ENCODE data around the gene DARS1. TPM values are rescaled to one million over a fixed set of nuclear protein-coding genes. Genes with fewer than 3 reads are reported as not detected.
"Not testable (repeated sequence)": the region's sequence is repeated elsewhere in the genome, so short reads cannot be mapped to it uniquely, and the experiment has no call there.

The DARS1 gene
- total RNA-seq, 1 donor from 2014 or later: 62.8 TPM

DNA sequence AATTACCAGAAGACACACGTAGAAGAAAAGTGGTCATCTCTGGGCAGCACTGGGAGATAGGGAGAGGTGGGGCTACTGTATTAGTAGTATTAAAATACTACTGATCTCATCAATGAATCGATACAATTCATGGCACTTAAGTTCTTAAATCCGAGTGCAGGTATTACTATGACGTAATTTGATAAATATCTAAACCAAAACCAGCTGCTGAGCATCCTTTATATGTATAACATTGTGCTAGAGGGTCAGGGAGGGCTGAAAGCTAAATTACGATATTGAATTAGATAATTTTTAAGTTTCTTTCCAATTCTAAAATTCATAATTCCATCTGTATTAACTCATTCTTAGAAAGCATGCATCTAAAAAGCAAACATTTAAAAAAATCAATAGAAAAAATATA, 25.3 kb downstream of the DARS1 start:
- no peak for ATAC-seq (ENCODE audit: poor library complexity)
- intact Hi-C loops (cut with DNase I): no loop called here
- no peak for DNase-seq

DNA sequence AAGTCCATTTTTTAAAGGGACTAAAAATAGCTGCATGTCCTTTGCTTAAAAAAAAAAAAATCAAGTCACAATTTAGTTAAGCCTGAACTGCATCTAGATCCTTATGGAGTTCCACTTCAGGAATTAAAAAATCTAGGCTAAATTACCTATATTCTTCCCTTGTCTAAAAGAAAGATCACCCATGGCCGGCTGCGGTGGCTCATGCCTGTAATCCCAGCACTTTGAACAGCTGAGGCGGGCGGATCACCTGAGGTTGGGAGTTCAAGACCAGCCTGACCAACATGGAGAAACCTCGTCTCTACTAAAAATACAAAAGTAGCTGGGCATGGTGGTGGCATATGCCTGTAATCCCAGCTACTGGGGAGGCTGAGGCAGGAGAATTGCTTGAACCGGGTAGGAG, 26.5 kb downstream of the DARS1 start:
- ATAC-seq (ENCODE audit: poor library complexity); DNase-seq; intact Hi-C loops (cut with DNase I): not testable (repeated sequence)

DNA sequence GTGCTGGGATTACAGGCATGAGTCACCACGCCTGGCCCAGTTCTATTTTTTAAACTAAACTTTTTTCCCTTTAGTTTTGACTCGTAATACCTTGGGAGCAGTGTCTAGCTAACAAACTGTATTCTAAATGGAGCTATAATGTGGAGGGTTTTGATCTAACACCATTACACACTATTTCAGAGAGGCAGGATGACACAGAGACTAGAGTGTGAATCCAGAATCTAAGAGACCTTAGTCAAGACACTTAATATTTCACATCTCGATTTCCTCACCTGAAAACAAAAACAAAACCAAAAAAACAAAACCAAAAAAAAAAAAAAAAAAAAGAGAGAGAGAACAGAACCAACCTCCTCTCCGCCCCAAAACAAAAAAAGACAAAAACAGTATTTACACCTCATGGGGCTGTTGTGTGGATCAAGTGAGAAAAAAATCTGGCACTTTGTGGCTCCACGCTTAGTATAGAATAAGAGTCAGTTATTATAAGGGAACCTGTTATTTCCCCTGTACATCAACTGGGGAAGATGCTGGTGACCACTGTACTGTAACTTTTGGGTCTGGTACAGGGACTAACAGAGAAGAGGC, 31.3 kb downstream of the DARS1 start:
- intact Hi-C loops (cut with DNase I): no loop called here
- ATAC-seq (ENCODE audit: poor library complexity) (no peak), DNase-seq (no peak)

DNA sequence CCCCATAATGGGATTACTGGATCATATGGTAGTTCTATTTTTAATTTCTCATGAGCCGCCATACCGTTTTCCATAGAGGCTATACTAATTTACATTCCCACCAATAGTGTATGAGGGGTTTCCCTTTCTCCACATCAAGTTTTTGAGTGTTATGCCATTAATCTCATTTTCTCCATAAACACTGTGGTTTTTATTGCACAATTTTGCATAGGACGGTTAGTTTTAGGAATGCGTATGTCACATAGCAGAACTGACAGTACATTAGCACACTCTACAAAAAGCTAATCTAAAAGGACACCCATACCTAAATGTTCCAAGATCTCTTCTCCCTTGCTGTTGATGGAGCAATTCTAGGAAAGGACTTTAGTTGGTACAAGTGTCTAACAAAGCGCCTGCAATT, 32.5 kb downstream of the DARS1 start:
- no peak for DNase-seq
- intact Hi-C loops (cut with DNase I): no loop called here

DNA sequence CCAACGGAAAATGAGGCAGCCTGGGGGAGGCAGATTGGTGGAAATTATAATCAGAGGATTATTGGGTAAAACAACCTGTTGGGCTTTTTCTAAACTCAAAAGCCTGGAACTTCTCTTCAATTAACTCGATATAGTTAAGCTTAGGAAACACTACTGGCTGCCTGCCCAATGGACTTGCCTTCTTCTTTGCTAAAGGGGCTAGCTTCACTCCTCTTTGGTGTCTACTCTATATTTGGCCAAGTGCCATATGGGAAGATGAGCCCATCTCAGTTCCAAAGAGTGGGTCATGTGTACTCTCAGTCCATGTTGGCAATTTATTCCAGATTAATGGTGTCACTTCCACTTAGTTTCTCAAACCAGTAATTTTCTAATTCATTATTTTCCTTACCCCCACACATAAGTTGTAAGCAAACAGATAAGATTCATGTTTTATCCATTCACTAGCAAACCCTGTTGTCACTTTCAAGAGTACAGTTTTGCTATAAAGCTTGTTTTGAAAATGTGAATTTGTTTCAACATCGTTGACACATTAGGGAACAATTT, 34.3 kb downstream of the DARS1 start:
- DNase-seq (no peak), ATAC-seq (ENCODE audit: poor library complexity) (no peak)
- intact Hi-C loops (cut with DNase I): no loop called here

More for the DNA sequence above, 32.5 kb downstream of the DARS1 start:
- ATAC-seq (ENCODE audit: poor library complexity): no peak

DNA sequence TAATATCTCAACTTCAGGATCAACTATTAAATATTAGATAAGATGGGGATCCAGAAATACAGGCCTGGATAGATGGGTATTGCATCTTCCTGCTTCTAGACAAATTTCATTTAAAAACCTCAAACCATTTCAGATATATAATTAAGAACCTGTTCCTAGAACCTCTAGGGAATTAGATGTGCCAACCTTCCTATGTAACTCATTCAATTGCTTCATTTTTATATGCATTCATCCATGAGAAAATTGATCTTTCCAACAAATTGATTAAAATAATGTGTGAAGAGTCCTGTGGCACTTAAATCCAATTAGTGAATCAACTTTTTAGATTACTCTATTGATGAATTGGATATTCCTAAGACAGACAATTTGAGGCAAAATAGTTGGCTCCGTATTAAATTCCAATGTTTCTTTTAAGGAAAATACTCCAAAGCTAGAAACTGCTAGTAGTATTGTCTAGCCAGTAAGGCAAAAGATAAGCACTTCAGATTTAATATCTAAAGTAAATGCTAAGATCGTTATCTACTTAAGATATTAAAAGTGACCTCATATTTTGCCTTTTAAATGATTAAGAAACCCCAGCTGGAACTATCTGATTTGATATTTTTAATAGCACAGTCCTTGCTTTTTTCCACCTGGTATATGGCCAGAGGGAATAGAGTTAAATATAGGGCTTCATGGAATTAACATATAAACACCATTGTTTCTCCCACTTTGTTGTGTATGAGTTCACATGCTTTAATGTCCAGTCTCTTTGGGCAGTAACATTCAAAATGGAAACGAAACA, 35.8 kb downstream of the DARS1 start:
- ATAC-seq (ENCODE audit: poor library complexity) (no peak), DNase-seq (no peak)
- intact Hi-C loops (cut with DNase I): no loop called here

DNA sequence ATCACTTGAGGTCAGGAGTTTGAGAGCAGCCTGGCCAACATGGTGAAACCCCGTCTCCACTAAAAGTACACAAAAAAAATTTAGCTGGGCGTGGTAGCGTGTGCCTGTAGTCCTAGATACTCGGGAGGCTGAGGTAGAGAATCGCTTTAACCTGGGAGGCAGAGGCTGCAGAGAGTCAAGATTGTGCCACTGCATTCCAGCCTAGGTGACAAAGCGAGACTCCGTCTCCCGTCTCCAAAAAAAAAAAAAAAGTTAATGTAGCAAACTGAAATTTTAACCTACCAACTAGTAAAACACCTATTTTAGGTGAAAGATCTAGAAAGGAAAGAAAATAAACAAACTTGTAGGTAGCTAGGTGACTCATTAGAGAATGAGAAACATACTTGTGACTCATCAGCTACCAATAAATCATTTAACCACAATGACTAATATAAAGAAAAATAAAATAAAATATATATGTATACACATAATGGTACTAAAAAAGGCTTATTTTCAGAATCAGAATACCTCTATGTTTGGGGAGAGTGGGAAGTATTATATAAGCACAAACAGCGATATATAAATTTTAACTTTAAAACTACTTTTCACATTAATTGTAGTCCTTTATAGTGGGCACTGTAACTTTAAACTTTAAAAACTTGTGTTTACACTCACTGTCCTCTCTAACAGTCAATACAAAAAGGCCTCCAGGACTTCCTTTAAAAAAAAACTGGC, 36.6 kb downstream of the DARS1 start:
- DNase-seq: peak; percentile 16
- intact Hi-C loops (cut with DNase I): no loop called here
- ATAC-seq (ENCODE audit: poor library complexity): no peak

DNA sequence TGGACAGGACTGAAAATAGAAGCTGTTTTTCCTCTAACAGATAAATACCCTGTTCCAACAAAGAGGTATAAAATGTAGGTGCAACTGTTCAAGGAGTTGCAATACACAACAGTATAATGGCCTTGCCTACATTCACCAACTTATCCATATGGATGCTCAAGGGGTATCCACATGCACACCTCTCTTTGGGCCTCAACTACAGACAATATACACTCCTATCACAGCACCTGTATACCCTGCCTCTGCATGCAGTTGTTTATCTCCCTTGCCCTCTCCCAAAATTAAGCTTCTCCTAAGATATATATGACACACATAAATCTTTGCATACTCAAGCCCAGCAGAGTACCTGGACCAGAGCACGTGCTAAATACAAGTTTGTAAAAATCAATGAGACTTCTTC, 37.3 kb downstream of the DARS1 start:
- ATAC-seq (ENCODE audit: poor library complexity): no peak
- intact Hi-C loops (cut with DNase I): no loop called here
- DNase-seq: no peak

DNA sequence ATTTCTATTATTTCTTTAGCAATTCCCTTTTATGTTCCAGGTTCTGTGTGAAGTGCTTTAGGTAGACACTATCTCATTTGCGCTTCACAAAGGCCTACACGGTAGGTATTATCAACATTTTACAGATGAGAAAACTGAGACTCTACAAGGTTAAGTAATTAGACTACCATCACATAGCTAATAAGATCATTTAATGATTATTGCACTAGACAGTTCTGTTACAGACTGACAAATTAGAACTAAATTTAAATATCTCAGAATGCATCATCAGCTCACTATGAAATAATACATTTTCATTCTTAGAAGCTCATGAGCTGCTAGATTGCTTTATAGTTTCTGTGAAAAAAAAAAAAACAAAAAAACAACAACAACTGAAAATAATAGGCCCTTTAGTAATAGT, 37.9 kb downstream of the DARS1 start:
- DNase-seq: no peak
- ATAC-seq (ENCODE audit: poor library complexity): no peak
- intact Hi-C loops (cut with DNase I): no loop called here

DNA sequence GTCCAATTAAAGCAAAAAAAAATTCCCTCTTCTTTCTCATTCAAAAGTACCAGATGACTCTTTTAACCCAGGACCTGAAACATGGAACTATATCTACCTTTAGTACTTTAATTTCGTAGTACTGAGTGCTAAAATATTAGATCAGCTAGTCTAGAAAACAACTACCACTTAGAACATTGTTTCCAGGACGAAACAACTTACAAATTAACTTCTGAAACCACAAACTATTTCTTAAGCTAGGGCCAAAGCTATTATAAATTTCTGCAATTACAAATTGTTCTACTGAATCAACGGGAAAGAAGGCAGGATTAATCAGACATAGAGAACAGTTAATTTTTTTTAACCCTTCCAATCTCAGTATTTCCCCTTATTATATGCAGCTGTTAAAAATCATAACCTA, 39.9 kb downstream of the DARS1 start:
- no peak for DNase-seq
- intact Hi-C loops (cut with DNase I): no loop called here
- no peak for ATAC-seq (ENCODE audit: poor library complexity)

DNA sequence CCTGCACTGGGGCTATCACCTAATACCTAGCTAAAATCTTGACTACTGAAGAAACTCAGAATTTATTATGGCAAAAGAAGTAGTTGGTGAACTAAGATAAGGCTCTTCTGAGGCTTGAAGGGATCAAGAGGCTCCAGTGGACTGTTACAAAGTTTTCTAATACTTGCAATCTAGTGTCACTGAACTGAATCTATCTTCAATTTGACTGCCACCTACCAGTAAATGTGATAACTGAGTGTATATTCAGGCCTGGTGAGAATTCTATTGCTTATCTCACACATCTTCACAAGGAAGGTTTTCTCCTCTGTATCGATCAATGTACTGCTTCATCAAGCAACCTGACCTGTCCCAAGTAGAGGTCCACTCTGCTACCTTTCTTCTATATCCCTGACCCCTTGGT, 40.8 kb downstream of the DARS1 start:
- ATAC-seq (ENCODE audit: poor library complexity) (no peak), DNase-seq (no peak)
- intact Hi-C loops (cut with DNase I): no loop called here

DNA sequence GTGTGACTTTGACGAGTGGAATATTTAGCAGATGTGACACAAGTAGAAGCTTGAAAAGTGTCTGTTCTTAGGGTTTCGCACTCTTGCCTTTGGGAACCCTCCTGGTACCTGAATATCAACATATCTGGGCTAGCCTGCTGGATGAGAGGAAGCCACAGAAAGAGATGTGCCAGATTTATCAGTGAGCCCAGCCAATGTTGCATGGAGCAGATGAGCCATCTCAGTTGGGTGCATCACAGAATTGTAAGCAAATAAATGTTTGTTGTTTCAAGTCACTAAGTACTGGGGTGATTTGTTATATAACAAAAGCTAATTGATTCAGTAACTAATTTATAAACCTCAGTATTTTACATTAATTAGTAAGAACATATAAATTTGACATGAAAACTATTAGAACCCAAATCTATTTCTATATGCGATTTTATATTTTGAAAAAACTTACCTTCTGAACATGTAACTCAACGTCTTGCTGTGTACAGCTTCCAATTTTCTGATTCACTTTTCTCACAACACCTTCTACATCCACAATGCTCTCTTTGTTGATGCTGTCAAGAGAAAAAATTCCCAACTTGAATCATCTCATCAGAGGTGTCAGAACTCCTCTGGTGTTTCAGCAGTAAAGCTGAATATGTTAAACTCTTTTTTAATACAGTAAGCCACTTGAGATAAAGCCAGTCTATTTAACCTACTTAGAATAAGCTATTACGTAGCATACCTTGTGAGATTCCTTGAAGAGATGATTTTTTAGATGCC, 42.3 kb downstream of the DARS1 start:
- ATAC-seq (ENCODE audit: poor library complexity) (no peak), DNase-seq (no peak)
- intact Hi-C loops (cut with DNase I): no loop called here

DNA sequence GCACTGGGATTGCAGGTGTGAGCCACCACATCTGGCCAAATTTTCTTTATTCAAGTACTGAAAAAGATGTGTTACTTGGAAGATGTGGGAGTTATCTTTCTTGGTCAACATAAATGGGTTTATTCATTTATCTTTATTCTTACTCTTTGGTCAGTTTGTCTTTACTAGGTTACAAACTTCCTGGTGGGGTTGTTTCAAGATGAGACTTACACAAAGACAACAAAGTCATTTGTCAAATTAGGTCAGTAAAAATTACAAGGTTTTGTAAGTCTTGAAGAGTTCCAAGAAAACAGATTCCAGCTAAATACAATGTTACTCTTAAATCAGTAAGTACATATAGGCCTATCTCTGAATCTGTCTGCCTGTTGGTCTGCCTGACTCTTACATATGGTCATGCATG, 48.9 kb downstream of the DARS1 start:
- DNase-seq (no peak), ATAC-seq (ENCODE audit: poor library complexity) (no peak)
- intact Hi-C loops (cut with DNase I): no loop called here

DNA sequence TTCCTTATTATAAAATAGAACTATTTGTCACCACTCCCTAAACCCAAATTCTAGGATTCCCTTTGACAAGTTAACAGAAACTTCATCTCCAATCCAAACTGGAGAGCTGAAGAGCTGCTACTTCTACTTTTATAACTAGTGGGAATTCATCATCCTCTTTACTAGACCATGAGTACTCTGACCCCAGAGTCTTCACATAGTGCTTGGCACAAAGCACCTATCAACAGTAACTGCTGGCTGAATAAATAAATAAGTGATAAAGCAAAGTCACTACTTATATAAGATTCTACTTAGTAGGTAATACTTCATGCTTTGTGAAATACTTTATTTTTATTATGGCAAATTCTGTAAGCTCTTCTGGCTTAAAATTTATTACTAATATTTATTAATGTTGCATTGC, 49.5 kb downstream of the DARS1 start:
- intact Hi-C loops (cut with DNase I): no loop called here
- no peak for ATAC-seq (ENCODE audit: poor library complexity)
- DNase-seq: no peak

DNA sequence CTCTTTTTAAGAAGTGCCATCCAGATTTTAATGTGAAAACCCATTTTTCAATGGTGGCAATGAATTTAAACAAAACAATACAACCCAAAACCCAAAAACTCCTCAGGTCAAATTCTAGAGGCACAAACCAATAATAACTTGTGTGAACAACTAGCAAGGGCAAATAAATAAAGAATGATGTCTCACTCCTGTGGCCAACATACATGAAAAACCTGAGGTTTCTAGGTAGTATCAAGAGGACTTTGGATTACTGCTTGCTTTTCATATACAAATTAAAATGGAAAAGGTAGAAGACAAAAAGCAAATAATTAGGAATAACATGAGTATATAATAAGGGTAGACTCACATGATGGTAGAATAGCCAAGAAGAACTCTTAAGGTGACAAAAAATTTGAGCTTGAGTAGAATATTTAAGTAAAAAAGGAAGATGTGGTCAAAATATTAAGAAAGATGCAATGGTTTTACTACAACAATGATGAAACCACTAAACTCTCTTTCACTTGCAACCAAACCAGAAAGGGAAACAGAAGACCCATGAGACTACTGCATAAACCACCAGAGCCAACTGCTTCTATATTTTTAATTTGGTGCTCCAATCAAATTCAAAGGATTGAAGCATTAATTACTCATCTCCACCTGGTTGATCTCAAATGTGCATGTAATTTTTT, 53.5 kb downstream of the DARS1 start:
- no peak for ATAC-seq (ENCODE audit: poor library complexity)
- intact Hi-C loops (cut with DNase I): no loop called here

DNA sequence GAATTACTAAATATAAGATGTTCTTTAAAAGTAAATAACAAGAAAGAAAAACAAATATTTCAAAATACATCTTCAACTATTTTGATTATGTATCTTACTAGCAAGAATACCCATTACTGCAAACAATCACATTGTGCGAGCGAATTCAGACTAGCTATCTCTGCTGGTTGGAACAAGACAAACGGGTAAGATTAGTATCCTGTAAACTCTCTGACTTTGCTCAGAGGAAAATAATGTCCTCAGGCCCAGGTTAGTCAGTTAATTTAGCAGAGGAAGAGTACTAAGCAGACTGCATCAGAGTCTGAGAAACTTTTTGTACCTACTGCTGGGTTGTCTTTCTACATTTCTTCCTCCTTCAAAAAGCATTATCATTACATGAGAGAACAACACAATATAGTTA, 58.8 kb downstream of the DARS1 start:
- no peak for ATAC-seq (ENCODE audit: poor library complexity)
- intact Hi-C loops (cut with DNase I): no loop called here

More for the DNA sequence above, 53.5 kb downstream of the DARS1 start:
- no peak for DNase-seq

DNA sequence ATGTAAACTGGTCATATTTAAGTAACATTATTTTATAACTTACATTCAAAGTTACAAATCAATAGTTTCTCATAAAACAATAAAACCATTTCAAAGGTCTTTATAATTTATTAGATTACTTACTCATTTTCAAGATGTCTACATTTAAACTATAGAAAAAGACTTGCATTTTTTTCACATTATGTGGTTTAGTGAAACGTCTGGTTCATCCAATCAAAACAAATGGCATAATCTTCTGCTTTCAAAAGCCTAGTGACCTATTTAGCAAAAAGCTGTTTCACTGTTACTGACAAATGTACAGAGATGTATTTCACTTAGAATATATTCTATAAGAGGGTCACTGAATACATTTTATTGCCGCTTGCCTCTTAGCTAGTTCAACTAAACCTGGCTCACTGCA, 59.9 kb downstream of the DARS1 start:
- intact Hi-C loops (cut with DNase I): no loop called here
- DNase-seq: no peak

More for the DNA sequence above, 58.8 kb downstream of the DARS1 start:
- no peak for DNase-seq

DNA sequence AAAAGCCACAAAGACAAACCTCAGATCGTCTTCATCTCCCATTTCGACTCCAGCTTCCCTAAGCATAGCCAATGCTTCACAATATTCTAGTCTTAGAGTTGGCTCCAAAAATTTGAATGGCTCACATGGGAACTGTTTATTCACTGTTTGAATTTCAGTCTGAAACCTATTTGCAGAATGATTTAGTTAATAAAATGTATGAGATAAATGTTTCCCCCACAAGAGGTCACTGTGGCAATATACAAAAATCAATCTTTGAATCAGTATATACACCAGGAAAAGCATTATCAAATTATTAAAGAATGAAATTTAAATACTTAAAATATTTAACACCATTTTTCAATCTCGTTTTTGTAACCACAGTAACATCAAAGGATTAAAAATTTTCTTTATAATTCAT, 69.2 kb downstream of the DARS1 start:
- ATAC-seq (ENCODE audit: poor library complexity): no peak

More for the DNA sequence above, 59.9 kb downstream of the DARS1 start:
- ATAC-seq (ENCODE audit: poor library complexity): no peak

More for the DNA sequence above, 69.2 kb downstream of the DARS1 start:
- intact Hi-C loops (cut with DNase I): no loop called here
- DNase-seq: no peak
